CD14-positive monocyte (primary cell): ENCODE data around the gene SUOX. TPM values are rescaled to one million over a fixed set of nuclear protein-coding genes. Genes with fewer than 3 reads are reported as not detected.

Source experiments
- DNase-seq, 3 donors: peaks; one replicate each; pipeline ENCODE4 v3.0.0-alpha.2; 2011 to 2022
- H2AFZ ChIP-seq: 2 replicates; pipeline ENCODE4 v1.6.0; 2012; ENCODE audit warnings: mild to moderate bottlenecking, low read depth, low read length, inconsistent platforms; ENCODE audit not compliant: insufficient read depth, poor library complexity, severe bottlenecking
- H3K27ac ChIP-seq, 2 donors: 1 replicate in 1 of 2; 2 replicates in 1 of 2; pipeline ENCODE4 v1.5.1; 2012 to 2013; ENCODE audit warnings: low read length in 2 of 2, control low read depth in 1 of 2, inconsistent platforms in 1 of 2, low read depth in 1 of 2, mild to moderate bottlenecking in 1 of 2
- H3K27me3 ChIP-seq, 2 donors: one replicate each; pipeline versions ENCODE4 v1.6.0 to v1.6.1; 2011 to 2013; ENCODE audit warnings: low read length in 2 of 2; ENCODE audit not compliant: control insufficient read depth in 2 of 2, insufficient read depth in 2 of 2
- H3K36me3 ChIP-seq, 2 donors: replicated peaks in 1 of 2; 1 replicate in 1 of 2; 2 replicates in 1 of 2; pipeline versions ENCODE4 v1.5.1 to v1.6.1; 2012 to 2013; ENCODE audit warnings: low read length in 2 of 2, control low read depth in 1 of 2, inconsistent platforms in 1 of 2, mild to moderate bottlenecking in 1 of 2; ENCODE audit not compliant: insufficient read depth in 2 of 2, control insufficient read depth in 1 of 2
- H3K4me1 ChIP-seq, 2 donors: 1 replicate in 1 of 2; 2 replicates in 1 of 2; pipeline versions ENCODE4 v1.5.1 to v1.6.1; 2012 to 2013; ENCODE audit warnings: low read length in 2 of 2, control low read depth in 1 of 2, inconsistent platforms in 1 of 2, mild to moderate bottlenecking in 1 of 2, moderate library complexity in 1 of 2; ENCODE audit not compliant: insufficient read depth in 2 of 2, control insufficient read depth in 1 of 2
- H3K4me2 ChIP-seq: replicated peaks from 2 replicates; pipeline ENCODE3; 2012; ENCODE audit warnings: low read length, moderate library complexity, mild to moderate bottlenecking; ENCODE audit not compliant: poor library complexity, severe bottlenecking; ENCODE audit errors: extremely low read depth
- H3K4me3 ChIP-seq, 3 experiments: fragments of 200-600 bp in 1 of 3; sonication (generic) in 1 of 3; replicated peaks in 1 of 3; 1 replicate in 2 of 3; 2 replicates in 1 of 3; pipeline ENCODE4 v1.5.1; 2011 to 2013; ENCODE audit warnings: low read length in 3 of 3, mild to moderate bottlenecking in 3 of 3, control low read depth in 2 of 3, low read depth in 2 of 3, inconsistent platforms in 1 of 3, moderate library complexity in 1 of 3
- H3K79me2 ChIP-seq: 2 replicates; pipeline ENCODE4 v1.6.0; 2012; ENCODE audit warnings: mild to moderate bottlenecking, control low read depth, inconsistent platforms, low read length, moderate library complexity; ENCODE audit not compliant: insufficient read depth
- H3K9ac ChIP-seq: 2 replicates; pipeline ENCODE4 v1.6.0; 2017; ENCODE audit warnings: low read length, mild to moderate bottlenecking; ENCODE audit not compliant: insufficient read depth, poor library complexity, severe bottlenecking
- H3K9me3 ChIP-seq, 2 donors: replicated peaks in 1 of 2; 1 replicate in 1 of 2; 2 replicates in 1 of 2; pipeline versions ENCODE4 v1.5.1 to v1.6.1; 2012 to 2013; ENCODE audit warnings: low read length in 2 of 2, control low read depth in 1 of 2; ENCODE audit not compliant: control insufficient read depth in 1 of 2, insufficient read depth in 1 of 2
- H4K20me1 ChIP-seq: 2 replicates; pipeline ENCODE4 v1.6.0; 2012; ENCODE audit warnings: mild to moderate bottlenecking, low read length, control low read depth, moderate library complexity; ENCODE audit not compliant: insufficient read depth
- H3K27ac Mint-ChIP-seq, 7 donors: one replicate each; pipeline ENCODE4 v1.8.0; 2020; ENCODE audit warnings: mild to moderate bottlenecking in 7 of 7, mixed read lengths in 7 of 7, moderate library complexity in 6 of 7, inconsistent platforms in 2 of 7
- H3K27me3 Mint-ChIP-seq, 3 donors: one replicate each; pipeline ENCODE4 v1.8.0; 2021 to 2022; ENCODE audit warnings: low read depth in 3 of 3, mild to moderate bottlenecking in 3 of 3, mixed read lengths in 3 of 3, moderate library complexity in 3 of 3, inconsistent platforms in 1 of 3
- H3K36me3 Mint-ChIP-seq, 2 donors: one replicate each; pipeline ENCODE4 v1.8.0; 2020; ENCODE audit warnings: mixed read lengths in 2 of 2, inconsistent platforms in 1 of 2, mild to moderate bottlenecking in 1 of 2
- H3K4me1 Mint-ChIP-seq: one replicate; pipeline ENCODE4 v1.8.0; 2020; ENCODE audit warnings: mild to moderate bottlenecking, mixed read lengths
- H3K4me3 Mint-ChIP-seq, 2 donors: one replicate each; pipeline ENCODE4 v1.8.0; 2020; ENCODE audit warnings: mild to moderate bottlenecking in 2 of 2, mixed read lengths in 2 of 2, moderate library complexity in 1 of 2
- H3K9me3 Mint-ChIP-seq, 7 donors: one replicate each; pipeline ENCODE4 v1.8.0; 2020 to 2022; ENCODE audit warnings: mixed read lengths in 7 of 7, mild to moderate bottlenecking in 6 of 7, moderate library complexity in 6 of 7, inconsistent platforms in 2 of 7
- WGBS: methylation state at CpG from one replicate; pipeline ENCODE4 v1.1.5; 2013; ENCODE audit warnings: missing lambda C conversion rate; ENCODE audit not compliant: insufficient coverage; 5-methylcytosine and 5-hydroxymethylcytosine counted together
- intact Hi-C, 2 donors: fragments of 100-400 bp; cut with micrococcal nuclease; formaldehyde crosslinking; loops; one replicate each; pipeline versions ENCODE4 v1.15.0 to v1.15.1; 2023
- polyA plus RNA-seq, 3 donors: library from polyadenylated mRNA; depleted of rRNA in 1 of 3; unstranded in 2 of 3; stranded (reverse) in 1 of 3; fragments of 300-500 nt in 2 of 3; fragments of >200 nt in 1 of 3; fragmentation: Illumina TruSeq in 2 of 3; gene quantifications; 1 replicate in 2 of 3; 2 replicates in 1 of 3; pipeline ENCODE4 v1.2.3, GENCODE V29; 2012 to 2021
- TF ChIP-seq, protein P1 (sequence below): fragments of 200-600 bp; IDR thresholded peaks from one replicate; pipeline ENCODE4 v1.8.0; 2022; ENCODE audit warnings: antibody characterized with exemption, mild to moderate bottlenecking

SUOX gene
- polyA plus RNA-seq, 3 donors = 9.7 to 17.1 (median 14.4) TPM

DNA sequence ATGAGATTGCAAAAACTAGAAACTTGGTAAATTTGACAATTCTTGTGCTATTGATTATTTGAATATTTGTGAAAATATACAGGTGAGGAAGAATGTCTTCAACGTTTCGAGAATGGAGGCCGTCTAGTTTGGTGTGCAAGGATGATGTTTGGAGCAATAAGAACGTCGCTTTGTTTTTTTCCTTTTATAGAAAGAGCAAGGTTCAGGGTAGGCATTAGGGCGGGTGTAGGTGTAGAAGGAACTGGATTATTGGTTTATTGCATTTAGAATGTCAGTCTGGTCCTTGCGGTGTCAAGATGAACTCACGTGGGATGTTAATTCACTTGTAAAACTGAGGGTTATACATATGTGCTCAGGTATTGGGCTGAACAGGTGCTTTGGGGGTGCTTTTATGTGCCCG lies 45.8 kb downstream of the SUOX start:
- H3K27me3 ChIP-seq = no peaks in the 10 kb centered on the region
- Mint-ChIP-seq H3K27me3 (no peaks in the 10 kb centered on the region), H3K9me3 (peaks cover 0 to 2% (median 0%) of the 10 kb centered on the region in 7 donors), H3K27ac (peak overlapping the region; percentile 93 to 99 (median 96)), H3K36me3 (peaks cover 25 to 38% of the 10 kb centered on the region in 2 donors), H3K4me3 (peak overlapping the region; percentile 95 to 98), H3K4me1 (peaks cover 14% of the 10 kb centered on the region)
- peak overlapping the region; percentile 83 for H3K9ac ChIP-seq
- peak overlapping the region; percentile 75 for H3K4me2 ChIP-seq
- TF ChIP-seq, protein P1, sequence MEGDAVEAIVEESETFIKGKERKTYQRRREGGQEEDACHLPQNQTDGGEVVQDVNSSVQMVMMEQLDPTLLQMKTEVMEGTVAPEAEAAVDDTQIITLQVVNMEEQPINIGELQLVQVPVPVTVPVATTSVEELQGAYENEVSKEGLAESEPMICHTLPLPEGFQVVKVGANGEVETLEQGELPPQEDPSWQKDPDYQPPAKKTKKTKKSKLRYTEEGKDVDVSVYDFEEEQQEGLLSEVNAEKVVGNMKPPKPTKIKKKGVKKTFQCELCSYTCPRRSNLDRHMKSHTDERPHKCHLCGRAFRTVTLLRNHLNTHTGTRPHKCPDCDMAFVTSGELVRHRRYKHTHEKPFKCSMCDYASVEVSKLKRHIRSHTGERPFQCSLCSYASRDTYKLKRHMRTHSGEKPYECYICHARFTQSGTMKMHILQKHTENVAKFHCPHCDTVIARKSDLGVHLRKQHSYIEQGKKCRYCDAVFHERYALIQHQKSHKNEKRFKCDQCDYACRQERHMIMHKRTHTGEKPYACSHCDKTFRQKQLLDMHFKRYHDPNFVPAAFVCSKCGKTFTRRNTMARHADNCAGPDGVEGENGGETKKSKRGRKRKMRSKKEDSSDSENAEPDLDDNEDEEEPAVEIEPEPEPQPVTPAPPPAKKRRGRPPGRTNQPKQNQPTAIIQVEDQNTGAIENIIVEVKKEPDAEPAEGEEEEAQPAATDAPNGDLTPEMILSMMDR = no peak
- DNase-seq = no peak
- H3K4me1 ChIP-seq = peaks cover 14 to 18% of the 10 kb centered on the region in 2 donors
- H3K4me3 ChIP-seq = peak overlapping the region; percentile 78 to 95 (median 92)
- peaks cover 17% of the 10 kb centered on the region for H4K20me1 ChIP-seq
- intact Hi-C loops = loop anchor here (2.0 to 5.0 kb wide), 7 partner anchors 46 to 316 kb away; partner anchors contain the start of genes RPL41 (in 2 of the 2), ZC3H10 (in 2 of the 2), CD63 (in 1 of the 2) and ORMDL2 (in 1 of the 2)
- peak overlapping the region in 1 of 2 donors; percentile 97 for H3K27ac ChIP-seq
- H3K79me2 ChIP-seq = peaks cover 19% of the 10 kb centered on the region
- H3K9me3 ChIP-seq = no peaks in the 10 kb centered on the region
- 45% methylated on average over 7 of the region's 9 CpGs for whole genome bisulfite sequencing
- peaks cover 18 to 31% of the 10 kb centered on the region in 2 donors for H3K36me3 ChIP-seq
- no peak overlapping the region for H2AFZ ChIP-seq

DNA sequence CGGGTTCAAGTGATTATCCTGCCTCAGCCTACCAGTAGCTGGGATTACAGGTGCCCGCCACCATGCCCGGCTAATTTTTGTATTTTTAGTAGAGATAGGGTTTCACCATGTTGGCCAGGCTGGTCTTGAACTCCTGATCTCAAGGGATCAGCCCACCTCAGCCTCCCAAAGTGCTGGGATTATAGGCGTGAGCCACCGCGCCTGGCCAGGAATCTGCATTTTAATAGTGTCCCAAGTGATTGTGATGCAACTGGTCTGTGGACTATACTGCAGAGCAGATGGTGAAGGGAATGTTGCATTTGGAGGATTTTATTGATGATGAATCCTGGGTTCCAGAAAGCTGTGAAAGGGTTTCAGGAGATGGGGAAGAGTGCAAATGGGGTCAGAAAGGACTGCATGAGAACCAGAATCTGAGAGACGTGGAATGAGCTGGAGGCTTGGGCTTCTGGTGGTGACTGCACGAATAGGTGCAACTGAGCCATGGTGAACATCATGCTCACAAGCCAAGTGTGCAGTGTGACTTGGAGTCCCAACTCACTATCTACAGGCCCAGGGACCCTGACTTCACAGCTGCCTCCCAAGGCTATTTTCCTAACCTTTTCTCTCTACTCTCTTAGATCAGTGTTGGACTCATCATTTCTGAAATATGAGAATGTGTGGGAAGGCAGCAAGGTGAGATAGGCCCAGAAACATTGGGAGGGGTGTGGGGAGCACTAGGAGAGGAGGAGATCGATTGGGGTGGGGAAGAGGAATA lies 49.1 kb downstream of the SUOX start:
- Histone ChIP-seq H4K20me1 (peaks cover 17% of the 10 kb centered on the region), H3K79me2 (peaks cover 19% of the 10 kb centered on the region), H3K27me3 (no peaks in the 10 kb centered on the region), H3K4me2 (no peak overlapping the region), H3K4me1 (peaks cover 10 to 15% of the 10 kb centered on the region in 2 donors), H3K9me3 (no peaks in the 10 kb centered on the region), H2AFZ (no peak overlapping the region), H3K36me3 (peaks cover 18 to 31% of the 10 kb centered on the region in 2 donors), H3K4me3 (no peak overlapping the region), H3K9ac (no peak overlapping the region), H3K27ac (no peak overlapping the region)
- intact Hi-C loops = no loop called here
- peaks cover 0 to 1% (median 0%) of the 10 kb centered on the region in 3 donors for H3K27me3 Mint-ChIP-seq
- H3K27ac Mint-ChIP-seq = peak overlapping the region in 6 of 7 donors; percentile 26 to 87 (median 55)
- DNase-seq = no peak
- H3K36me3 Mint-ChIP-seq = peaks cover 23 to 38% of the 10 kb centered on the region in 2 donors
- H3K4me3 Mint-ChIP-seq = no peak overlapping the region
- H3K4me1 Mint-ChIP-seq = peaks cover 10% of the 10 kb centered on the region
- H3K9me3 Mint-ChIP-seq = no peaks in the 10 kb centered on the region
- TF ChIP-seq, protein P1 = no peak
- WGBS = 95% methylated on average over 4 of the region's 9 CpGs
